GM19467 (cell line): ENCODE measurements around the gene NPAS1.

ENCODE experiments used
- ATAC-seq: cut with Tn5 transposase; IDR thresholded peaks from one replicate; pipeline ENCODE4 v1.9.1; 2021; ENCODE audit warnings: mild to moderate bottlenecking, moderate library complexity; ENCODE audit not compliant: unreplicated experiment

NPAS1 gene

GRCh38 chr19:47013041-47013517 is 6.6 kb upstream of the NPAS1 start:
- ATAC-seq, result no peak

DNA sequence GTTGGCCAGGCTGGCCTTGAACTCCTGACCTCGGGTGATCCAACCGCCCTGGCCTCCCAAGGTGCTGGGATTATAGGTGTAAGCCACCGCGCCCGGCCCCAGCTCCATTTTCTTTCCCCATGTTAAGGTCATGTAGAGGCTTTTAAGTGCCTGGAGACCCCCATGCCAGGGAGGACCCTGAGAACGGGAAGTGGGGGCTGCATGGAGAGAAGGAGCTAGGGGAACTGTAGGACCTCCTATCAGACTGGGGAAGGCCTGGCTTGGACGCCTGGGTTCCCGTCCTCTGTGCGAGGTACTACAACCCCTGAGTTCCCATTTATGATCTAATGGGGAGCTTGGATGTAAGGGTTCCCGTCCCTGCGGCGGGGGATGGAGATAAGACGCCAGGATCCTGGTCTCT is 714 bp upstream of the NPAS1 start:
- no peak for ATAC-seq

- ATAC-seq, result no peak
Observed at GRCh38 chr19:47020132-47020805, 632 bp downstream of the NPAS1 start.

- ATAC-seq, result no peak
Observed at GRCh38 chr19:47020992-47021496, 1.4 kb downstream of the NPAS1 start.

DNA sequence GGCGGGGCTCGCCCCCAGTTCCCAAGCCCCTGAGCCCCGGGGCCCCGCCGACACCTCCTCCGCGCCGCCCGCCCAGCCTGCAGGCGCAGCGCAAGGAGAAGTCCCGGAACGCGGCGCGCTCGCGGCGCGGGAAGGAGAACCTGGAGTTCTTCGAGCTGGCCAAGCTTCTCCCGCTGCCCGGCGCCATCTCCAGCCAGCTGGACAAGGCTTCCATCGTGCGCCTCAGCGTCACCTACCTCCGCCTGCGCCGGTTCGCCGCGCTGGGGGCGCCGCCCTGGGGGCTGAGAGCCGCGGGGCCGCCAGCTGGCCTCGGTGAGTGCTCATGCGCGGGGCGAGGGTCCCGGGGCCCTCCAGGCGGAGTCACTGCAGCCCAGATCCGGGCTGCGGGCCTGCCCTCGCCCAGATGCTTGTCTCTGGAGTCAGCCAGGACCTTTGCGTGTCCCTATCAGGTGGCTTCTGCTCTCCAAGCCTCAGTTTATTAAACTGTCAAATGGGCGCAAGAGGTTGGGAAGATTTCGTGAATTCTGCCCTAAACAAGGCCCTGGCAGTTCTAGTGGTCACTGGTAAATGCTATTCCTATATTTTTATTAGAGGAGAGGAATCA is 2.0 kb downstream of the NPAS1 start:
- no peak for ATAC-seq

GRCh38 chr19:47022140-47022536 is 2.5 kb downstream of the NPAS1 start:
- no peak for ATAC-seq

GRCh38 chr19:47022541-47023447 is 3.2 kb downstream of the NPAS1 start:
- ATAC-seq, result no peak

- no peak for ATAC-seq
Observed at GRCh38 chr19:47023448-47023794, 3.8 kb downstream of the NPAS1 start.

DNA sequence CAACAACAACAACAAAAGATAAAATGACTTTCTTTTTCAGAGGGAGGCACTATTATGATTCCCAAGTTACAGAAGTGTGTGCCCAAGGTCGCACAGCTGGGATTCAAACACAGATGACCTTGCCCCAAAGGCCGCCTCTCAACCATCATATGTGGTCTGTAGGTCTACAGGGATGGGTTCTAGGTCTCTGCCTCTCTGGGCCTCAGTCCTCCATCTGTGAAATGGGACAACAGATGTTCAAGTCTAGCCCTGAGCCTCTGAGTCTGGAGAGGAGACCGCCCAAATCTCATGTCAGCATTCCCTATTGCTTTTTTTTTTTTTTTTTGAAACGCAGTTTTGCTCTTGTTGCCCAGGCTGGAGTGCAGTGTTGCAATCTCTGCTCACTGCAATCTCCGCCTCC is 4.9 kb downstream of the NPAS1 start:
- no peak for ATAC-seq

DNA sequence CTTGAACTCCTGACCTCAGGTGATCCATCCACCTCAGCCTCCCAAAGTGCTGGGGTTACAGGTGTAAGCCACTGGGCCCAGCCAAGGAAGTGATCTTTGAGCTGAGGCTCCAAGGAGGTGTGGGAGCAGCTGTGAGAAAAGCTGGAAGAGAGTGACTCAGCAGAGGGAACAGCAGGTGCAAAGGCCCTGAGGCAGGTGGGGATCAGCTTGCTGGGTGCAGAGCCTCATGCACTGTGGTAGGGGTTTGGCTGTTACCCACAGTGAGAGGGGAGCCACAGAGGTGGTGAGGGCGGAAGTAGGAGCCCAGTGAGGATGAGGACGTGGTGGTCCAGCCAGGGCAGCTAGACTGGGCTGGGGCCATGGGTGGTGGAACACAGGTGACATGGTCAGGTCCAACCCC is 6.5 kb downstream of the NPAS1 start:
- ATAC-seq, result no peak

DNA sequence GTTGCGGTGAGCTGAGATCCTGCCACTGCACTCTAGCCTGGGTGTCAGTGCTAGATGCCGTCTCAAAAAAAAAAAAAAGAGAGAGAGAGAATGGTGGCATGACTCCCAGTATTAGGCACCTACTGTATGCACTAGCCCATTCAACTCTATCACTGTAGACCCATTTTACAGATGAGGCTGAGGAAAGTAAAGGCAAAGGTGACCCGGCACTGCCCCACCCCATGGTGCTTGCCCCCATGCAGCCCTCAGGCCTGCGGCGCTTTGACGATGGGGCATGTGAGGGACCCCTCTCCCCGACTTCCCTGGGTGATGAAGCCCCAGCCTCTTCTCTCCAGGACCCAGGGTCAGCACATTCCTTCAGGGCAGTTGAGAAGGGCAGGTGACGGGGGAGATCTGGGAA is 7.3 kb downstream of the NPAS1 start:
- ATAC-seq, result no peak

DNA sequence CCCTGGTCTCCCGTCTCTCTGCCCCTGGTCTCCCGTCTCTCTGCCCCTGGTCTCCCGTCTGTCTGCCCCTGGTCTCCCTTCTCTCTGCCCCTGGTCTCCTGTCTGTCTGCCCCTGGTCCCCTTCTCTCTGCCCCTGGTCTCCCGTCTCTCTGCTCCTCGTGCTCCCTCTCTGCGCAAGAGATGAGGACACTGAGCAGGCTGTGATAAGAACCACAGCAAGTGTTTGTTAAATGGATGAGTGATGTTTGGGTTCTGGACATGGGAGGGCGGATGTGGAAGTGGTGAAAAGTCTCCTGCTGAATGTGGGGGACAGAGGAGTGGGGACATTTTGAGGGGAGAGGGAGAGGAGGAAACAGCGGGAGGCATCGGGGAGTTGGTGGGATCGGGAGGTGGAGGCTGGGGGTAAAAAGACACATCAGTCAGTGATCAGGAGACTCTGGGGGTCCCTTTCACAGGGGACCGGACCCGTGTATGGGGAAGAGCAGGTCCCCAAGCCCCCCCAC is 8.0 kb downstream of the NPAS1 start:
- no peak for ATAC-seq

DNA sequence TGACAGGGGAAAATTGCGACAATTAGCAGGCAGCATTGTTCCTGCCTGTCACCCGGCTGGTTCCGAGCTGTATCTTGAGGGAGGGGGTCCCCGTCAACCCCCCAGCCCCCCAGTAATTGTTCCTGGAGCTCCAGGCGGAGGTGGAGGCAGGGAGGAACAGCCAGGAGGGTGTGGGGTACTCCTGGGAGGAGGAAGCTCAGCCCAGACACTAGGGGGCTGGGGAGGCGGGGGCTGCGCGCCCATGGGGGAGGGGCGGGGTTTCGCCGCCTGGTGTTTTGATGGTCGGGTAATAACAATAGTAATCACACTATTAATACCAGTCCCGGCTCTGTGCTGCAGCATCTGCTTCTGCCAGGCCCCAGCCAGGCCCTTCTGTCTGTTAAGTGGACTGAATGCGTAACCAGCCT is 8.6 kb downstream of the NPAS1 start:
- no peak for ATAC-seq

- no peak for ATAC-seq
Observed at GRCh38 chr19:47032171-47032811, 12.7 kb downstream of the NPAS1 start.

- ATAC-seq, result peak; percentile 69
Observed at GRCh38 chr19:47035127-47036096, 15.8 kb downstream of the NPAS1 start.

GRCh38 chr19:47036097-47036651 is 16.5 kb downstream of the NPAS1 start:
- no peak for ATAC-seq

DNA sequence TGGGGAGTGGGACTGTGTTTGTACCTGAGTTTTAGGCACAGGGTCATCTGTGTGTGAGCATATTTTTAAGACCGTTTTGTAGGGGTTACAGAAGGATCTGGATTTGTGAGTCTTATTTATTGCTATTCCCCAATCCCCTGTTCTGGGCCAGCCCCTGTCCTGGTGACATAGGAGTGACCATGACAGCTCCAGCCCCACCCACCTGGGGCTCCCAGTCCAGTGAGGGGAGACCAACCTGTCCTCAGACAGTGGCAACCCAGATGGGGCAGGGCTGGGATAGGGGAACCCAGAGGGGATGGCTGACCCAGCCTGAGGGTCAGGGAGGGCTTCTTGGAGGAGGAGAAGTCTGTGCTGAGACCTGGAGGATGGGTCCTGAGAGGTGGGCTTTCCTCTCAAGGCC is 18.1 kb downstream of the NPAS1 start:
- ATAC-seq, result no peak

GRCh38 chr19:47039239-47039874 is 19.7 kb downstream of the NPAS1 start:
- no peak for ATAC-seq

DNA sequence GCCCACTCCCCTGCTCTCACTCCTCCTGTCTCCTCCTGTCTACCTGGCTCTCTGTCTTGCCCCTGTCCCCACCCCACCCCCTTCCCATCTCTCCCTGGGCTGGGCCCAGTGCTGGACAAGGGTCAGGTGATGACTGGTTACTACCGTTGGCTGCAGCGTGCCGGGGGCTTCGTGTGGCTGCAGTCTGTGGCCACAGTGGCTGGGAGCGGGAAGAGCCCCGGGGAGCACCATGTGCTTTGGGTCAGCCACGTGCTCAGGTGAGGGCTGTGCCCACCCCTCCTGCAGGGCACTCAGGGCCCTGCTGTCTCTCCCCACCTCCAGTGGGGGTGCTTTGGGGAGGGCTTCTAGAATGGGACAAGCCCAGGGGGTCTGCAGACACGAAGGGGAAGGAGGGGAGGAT is 21.2 kb downstream of the NPAS1 start:
- ATAC-seq, result no peak
